Renal pelvis (tissue), 4 donors: ENCODE measurements around the gene TAF1. TPM values are rescaled to one million over a fixed set of nuclear protein-coding genes. Genes with fewer than 3 reads are reported as not detected.
A peak's percentile ranks its signal among the peaks of the same experiment; 100 is the strongest.
"Not testable (repeated sequence)": the region's sequence is repeated elsewhere in the genome, so short reads cannot be mapped to it uniquely, and the experiment has no call there.

Source experiments
- DNase-seq: peaks from one replicate; pipeline ENCODE4 v3.0.0-alpha.2; 2013
- polyA plus RNA-seq, 3 donors: library from polyadenylated mRNA; unstranded; fragments of 120-200 nt; gene quantifications; one replicate each; pipeline ENCODE4 v1.2.1, GENCODE V29; 2013; ENCODE audit not compliant: insufficient read length in 3 of 3

Gene TAF1
- polyA plus RNA-seq, 3 donors = 37.9 to 60.0 (median 44.8) TPM

DNA sequence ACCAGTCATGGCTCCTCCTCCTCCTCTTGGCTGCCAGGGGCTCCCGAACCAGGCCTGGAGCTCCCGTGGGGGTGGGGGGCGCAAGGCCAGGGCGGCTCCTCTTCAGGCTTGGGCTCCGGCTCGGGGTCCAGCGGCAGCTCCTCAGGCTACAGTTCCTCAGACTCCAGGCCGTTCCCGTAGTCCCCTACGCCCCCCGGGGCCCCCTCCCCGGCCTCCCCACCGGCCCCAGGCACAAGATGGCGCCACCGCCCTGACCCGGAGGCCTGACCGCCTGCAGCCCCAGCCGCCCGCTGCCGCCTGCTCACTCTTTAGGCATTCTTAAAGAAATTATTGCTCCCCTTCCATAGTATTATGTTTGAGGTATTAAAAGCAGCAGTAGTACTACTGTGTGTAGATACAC lies 54.5 kb downstream of the TAF1 start:
- no peak for DNase-seq

DNA sequence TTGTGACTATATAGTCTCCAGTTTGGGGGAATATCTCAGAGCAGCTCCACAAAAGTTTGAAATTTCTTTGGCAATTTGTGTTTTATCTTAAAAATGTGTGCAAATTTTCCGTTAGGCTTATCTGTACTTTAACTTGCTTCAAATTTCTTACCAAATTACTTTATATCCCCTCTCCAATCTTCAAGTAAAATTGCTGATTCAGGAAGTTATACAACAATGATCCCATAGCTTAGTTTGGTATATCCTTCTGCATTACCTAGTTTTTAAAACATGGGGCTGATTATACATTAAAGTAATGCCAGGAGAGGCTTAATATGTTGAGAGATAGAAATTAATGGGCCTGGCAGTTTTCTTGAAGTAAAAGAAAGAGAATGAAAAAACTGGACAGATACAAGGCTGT lies 66.6 kb downstream of the TAF1 start:
- no peak for DNase-seq

DNA sequence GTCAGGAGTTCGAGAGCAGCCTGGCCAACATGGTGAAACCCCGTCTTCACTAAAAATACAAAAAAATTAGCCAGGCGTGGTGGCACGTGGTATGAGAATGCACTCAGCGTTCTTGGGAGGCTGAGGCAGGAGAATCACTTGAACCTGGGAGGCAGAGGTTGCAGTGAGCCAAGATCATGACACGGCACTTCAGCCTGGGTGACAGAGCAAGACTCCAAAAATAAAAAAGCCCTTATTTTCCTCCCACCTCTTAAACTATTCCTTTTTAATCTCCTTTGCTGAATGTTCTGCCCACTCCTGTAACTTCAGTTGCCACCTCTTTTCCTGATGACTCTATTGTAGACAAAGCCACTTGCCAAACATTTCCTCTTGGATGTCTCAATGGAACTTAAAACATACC lies 72.6 kb downstream of the TAF1 start:
- no peak for DNase-seq

DNA sequence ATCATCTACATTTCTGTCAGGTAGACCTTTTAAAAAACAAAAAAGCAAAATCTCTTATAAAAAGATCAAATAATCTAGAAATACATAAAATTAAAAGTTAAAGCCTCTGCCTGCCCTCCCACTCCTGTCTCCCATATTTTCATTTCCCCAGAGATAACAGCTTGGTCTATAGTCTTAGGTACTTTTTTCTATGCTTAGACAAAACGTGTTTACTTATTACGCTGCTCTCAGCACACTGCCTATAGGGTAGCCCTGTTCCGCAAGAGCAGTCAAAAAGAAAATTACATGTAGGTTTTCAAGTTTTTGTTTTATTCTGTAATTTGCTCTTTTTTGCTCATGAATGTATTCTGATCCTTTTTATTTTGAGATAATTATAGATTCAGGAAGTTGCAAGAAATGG lies 73.3 kb downstream of the TAF1 start:
- no peak for DNase-seq

DNA sequence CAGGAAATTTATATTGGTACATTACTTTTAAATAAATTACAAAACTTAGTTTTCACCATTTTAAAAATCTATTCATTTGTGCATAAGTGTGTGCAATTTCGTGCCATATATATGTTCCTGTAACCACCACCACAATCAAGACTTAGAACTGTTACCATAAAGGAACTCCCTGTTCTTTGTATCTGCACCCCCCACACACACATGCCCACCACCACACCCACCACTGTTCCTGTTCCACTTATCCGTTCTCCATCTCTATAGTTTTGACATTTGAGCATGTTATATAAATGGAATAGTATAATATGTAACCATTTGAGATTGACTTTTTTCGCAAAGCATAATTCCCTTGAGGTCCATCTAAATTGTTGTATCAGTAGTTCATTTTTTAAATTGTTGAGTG lies 73.7 kb downstream of the TAF1 start:
- DNase-seq = no peak

DNA sequence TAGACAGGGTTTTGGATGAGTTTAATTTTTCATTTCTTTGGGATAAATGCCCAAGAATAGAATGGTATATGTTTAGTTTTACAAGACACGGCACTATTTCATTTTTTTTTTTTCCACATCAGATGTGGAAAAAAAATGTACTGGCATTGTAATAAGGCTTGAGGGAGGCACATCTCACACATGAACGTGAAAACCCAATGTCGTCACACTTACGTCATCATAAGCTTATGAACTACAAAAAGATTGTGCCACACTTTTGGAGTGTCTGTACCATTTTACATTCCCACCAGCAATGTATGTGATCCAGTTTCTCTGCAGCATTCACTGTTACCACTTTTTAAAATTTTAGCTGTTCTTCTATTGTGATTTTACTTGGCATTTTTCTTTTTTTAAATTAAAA lies 74.2 kb downstream of the TAF1 start:
- no peak for DNase-seq

DNA sequence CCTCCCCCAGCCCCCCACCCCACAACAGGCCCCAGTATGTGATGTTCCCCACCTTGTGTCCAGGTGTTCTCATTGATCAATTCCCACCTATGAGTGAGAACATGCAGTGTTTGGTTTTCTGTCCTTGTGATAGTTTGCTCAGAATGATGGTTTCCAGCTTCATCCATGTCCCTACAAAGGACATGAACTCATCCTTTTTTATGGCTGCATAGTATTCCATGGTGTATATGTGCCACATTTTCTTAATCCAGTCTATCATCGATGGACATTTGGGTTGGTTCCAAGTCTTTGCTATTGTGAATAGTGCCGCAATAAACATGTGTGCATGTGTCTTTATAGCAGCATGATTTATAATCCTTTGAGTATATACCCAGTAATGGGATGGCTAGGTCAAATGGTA lies 75.7 kb downstream of the TAF1 start:
- not testable (repeated sequence) for DNase-seq

DNA sequence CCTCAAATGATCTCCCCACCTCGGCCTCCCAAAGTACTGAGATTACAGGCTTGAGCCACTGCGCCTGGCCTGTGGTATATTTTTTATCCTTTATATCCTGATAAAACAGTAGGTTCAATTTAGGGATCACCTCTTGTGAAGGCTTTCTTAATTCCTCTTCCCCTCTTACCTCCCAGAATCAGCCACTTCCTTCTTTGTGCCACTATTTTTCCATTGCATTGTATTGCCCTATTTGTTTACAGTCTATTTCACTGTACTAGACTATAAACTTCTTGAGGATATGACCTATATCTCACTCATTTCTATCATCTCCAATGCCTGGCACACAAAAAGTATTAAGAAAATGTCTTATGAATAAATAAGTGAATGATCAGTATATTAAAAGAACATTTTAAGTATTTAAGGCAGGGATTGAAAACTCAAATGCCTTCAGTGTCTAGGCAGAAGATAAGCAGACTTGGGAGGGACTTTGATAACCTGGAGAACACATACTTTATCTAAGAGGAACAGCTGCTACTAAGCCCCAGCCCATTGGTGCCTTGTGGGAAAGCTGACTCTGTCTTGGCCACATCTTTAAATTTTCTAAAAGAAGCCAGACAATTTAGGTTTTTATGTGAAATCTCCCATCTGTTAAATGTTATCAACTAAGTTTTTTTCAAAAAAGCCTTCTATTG lies 84.4 kb downstream of the TAF1 start:
- no peak for DNase-seq

DNA sequence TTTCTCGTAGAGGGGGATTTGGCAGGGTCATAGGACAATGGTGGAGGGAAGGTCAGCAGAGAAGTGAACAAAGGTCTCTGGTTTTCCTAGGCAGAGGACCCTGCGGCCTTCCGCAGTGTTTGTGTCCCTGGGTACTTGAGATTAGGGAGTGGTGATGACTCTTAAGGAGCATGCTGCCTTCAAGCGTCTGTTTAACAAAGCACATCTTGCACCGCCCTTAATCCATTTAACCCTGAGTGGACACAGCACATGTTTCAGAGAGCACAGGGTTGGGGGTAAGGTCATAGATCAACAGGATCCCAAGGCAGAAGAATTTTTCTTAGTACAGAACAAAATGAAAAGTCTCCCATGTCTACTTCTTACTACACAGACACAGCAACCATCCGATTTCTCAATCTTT lies 85.4 kb downstream of the TAF1 start:
- not testable (repeated sequence) for DNase-seq

DNA sequence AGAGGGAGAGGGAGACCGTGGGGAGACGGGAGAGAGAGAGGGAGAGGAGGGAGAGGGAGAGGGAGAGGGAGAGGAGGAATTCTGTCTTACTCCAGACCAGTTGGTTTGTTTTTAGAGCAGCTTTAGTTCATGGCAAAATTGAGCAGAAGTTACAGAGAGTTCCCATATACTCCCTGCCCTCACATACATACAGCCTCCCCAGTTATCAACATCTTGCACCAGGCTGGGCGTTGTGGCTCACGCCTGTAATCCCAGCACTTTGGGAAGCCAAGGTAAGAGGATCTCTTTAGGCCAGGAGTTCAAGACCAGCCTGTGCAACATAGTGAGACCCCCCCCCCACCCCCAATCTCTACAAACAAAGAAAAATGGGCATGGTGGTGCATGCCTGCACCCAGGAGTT lies 86.9 kb downstream of the TAF1 start:
- DNase-seq = no peak

DNA sequence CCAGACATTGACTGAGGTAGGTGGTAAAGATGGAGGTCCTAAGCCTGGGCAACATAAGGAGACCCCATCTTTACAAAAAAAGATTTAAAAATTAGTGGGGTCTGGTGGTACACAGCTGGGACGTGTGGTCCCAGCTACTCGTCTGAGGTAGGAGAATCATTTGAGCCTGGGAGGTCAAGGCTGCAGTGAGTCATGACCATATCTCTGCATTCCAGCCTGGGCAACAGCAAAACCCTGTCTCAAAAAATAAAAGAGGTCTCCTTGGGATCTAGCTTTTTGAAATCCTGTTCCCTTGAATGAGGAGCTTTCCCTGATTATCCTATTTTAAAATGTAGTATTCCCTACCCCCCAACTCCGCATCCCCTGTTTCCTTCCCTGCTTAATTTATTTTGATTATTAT lies 88.1 kb downstream of the TAF1 start:
- no peak for DNase-seq

DNA sequence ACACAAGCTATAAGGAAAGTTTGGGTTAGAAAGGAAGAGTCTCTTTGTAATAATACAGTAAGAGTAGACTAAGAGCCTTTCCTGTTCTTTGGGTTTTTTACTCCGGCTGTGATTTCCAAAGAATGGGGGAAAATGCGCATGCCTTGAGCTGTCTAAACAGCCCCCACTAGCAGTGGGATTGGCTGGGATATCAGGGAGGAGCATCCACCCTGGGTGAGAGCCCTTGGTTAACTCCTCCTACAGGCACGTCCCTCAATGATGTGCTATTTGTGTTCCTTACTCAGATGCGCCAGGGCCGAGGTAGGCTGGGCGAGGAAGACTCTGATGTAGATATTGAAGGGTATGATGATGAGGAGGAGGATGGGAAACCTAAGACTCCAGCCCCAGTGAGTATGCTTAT lies 92.7 kb downstream of the TAF1 start:
- DNase-seq = no peak

DNA sequence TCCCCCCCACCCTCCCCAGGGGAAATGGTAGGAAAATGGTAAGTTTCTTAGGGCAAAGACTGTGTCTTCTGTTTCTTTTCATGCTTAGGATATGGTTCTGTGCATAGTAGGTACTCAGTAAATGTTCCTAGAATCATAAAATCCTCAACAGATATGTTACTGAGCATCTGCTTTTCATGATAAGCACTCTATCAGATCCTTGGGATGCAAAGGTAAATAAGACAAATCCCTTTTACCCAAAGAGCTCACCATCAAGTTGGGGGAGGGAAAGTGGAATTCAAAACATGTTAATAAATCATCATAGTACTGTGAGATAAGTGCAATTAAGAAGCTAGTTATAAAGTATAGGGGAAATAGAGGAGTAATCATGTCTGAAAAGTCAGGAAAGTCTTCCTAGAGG lies 98.8 kb downstream of the TAF1 start:
- DNase-seq = no peak

DNA sequence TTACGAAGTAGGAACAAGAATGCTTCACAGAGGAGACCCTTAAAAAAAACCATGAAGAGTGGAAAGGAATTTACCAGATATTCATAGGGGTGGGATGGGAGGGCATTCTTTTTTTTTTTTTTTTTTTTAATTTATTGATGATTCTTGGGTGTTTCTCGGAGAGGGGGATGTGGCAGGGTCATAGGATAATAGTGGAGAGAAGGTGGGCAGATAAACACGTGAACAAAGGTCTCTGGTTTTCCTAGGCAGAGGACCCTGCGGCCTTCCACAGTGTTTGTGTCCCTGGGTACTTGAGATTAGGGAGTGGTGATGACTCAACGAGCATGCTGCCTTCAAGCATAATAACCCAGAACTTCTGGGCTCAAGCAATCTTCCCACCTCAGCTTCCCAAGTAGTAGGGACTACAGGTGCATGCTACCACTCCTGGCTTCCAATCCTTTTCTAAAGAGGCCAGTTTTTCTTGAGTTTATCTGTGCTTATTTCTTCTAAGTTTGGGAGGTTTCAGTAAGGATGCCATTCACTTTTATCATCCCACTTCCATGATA lies 100.9 kb downstream of the TAF1 start:
- no peak for DNase-seq

DNA sequence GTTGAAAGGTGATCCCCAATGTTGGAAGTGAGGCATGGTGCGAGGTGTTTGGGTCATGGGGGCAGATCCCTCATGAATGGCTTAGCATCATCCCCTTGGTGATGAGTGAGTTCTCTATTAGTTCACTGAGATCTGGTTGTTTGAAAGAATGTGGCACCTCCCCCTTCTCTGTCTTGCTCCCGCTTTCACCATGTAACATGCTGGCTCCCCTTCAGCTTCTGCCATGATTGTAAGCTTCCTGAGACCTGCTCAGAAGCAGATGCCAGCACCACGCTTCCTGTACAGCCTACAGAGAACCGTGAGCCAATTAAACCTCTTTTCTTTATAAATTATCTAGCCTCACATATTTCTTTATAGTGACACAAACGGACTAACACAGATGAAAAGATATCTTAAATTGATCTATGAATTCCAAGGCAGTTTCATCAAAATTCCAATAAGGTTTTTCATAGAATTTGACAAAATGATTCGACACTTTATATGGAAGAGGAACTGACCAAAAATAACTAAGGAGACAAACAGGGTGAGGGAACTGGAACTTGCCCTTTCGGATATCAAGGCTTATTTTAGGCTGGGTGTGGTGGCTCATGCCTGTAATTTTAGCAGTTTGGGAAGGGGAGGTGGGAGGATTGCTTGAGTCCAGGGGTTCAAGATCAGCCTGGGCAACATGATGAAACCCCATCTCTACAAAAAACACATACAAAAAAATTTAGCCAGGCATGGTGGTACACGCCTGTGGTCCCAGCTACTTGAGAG lies 109.8 kb downstream of the TAF1 start:
- DNase-seq = no peak

DNA sequence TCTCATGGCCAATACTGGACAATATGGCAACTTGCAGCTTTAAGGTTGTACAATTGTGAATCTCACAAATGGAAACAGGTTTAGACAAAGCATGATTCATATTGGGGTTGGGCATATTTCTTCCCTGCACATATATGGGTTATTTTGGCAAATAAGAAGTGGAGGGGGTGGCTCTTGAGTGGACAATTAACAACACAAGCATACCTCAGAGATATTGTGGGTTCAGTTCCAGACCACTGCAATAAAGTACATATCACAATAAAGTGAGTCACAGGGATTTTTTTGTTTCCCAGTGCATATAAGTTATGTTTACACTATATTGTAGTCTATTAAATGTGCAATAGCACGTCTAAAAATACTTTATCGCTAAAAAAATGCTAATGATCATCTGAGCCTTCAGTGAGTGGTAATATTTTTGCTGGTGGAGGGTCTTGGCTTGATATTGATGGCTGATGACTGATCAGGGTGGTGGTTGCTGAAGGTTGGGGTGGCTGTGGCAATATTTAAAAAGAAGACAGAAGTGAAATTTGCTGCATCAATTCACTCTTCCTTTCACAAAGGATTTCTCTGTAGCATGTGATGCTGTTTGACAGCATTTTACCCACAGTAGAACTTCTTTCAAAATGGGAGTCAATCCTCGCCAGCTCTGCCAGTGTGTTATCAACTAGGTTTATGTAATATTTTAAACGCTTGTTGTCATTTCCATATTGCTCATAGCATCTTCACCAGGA lies 116.2 kb downstream of the TAF1 start:
- DNase-seq = no peak

DNA sequence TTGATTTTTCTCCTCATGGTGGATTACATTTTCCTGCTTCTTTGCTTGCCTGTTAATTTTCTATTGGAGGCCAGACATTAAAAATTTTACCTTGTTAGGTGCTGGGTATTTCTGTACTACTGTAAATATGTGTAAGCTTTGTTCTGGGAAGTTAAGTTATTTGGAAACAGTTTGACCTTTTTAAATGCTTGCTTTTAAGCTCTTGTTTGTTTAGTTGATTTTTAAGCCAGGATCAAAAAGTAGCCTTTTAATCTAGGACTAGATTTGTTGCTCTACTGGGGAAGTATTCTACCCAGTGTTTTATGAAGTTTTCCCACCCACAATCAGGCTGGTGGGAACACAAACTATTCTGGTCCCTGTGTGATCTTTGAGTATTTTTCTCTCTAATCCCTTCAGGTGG lies 121.7 kb downstream of the TAF1 start:
- DNase-seq = no peak

DNA sequence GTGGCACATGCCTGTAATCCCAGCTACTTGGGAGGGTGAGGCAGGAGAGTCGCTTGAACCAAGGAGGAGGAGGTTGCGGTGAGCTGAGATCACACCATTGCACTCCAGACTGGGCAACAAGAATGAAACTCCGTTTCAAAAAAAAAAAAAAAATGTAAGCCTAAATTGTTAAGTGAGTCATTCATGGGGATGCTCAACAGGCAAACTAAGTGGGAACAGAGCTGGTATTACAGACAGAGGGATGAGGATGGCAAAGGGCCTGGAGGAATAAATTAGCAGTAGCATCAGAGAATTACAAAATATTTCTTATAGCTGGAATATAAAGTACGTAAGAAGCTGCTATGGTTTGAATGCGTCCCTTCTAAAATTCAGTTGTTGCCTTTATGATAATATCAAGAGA lies 123.4 kb downstream of the TAF1 start:
- no peak for DNase-seq

DNA sequence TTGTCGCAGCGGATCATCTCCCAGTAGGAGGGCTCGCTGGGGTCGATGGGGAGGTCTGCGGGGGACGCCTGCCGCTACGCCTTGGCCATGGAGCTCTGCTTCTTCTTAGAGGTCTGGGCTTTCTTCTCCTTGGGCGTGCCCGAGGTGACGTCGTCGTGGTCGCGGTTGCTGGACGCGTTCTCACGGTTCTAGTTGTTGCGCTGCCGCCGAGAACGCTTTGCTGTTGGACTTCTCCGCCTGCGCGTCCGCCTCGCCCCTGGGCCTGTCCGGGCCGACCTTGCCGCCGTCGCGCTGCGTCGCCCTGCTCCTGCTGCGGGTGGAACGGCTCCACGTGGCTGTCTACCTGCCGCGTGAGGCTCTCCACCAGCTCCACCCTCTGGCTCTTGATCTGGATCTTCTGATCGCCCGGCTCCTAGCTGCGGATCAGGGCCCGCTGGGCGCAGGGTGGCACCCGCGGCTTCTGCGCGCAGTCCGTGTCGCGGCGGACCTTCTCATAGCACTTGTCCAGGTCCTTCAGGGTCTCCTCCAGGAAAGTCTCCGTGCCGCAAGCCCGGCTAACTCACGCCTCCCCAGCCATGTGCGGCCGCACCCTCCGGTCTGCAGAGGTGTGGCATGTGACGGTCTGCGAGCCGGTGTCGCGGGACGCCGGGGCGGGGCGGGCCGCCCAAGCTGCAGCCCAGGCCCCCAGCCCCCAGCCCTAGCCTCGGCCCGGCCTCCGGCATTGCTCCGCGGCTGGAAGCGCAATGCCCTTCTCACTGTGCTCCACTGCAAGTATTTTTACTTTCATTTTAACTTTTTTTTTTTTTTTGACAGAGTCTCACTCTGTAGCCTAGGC lies 126.3 kb downstream of the TAF1 start:
- DNase-seq = peak; percentile 5

DNA sequence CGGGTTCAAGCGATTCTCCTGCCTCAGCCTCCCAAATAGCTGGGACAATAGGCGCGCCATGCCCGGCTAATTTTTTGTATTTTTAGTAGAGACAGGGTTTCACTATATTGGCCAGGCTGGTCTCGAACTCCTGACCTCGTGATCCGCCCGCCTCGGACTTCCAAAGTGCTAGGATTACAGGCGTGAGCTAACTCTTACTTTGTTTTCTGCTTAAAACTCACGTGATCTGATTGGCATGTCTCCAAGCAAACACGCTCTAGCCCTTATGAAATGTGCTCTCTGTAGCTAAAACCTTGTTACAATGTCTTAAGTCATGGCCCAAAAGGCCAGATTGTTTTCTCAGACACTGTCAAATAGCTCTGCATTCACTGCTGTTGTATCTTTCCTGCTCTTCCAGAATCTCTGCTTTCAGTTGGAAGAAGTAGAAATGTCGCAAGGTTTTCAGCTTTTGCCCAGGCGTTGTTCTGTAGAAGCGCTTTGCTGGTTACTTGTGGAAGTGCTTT lies 127.0 kb downstream of the TAF1 start:
- DNase-seq = no peak

DNA sequence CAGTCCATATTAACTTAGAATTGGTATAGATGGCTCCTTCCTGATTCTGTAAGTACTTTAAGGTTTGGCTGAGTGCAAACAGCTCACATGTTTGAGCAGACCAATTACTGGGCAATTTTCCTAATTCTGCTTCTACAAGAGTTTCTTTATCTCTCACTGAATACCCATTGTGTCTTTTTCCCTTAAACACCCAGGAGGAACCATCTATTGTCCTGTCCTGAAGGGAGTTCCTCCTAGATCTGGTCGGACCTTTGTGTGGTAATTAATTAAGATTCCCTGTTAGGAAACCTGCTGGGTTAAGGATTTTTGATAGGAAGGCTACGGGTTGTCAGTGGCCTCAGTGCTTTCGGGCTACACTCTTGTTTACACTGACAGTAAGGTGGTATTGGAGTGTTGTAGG lies 129.8 kb downstream of the TAF1 start:
- not testable (repeated sequence) for DNase-seq

DNA sequence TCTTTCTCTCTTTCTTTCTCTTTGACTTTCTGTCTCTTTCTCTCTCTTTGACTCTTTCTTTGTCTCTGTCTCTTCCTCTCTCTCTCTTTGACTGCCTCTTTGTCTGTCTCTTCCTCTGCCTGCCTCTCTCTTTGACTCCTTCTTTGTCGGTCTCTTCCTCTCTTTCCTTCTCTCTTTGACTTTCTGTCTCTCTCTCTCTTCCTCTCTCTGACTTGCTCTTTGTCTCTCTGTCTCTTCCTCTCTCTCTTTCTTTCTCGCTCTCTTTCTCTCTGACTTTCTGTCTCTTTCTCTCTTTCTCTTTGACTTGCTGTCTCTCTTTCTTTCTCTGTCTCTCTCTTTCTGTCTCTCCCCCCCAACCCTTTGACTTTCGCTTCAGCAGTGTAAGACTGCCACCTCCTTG lies 130.3 kb downstream of the TAF1 start:
- DNase-seq = no peak
